MG63 (cell line): Measurements from ENCODE around the gene TCFL5. TPM values are rescaled to one million over a fixed set of nuclear protein-coding genes. Genes with fewer than 3 reads are reported as not detected.

Experiments
- DNase-seq: peaks from one replicate; pipeline ENCODE4 v3.0.0-alpha.2; 2020
- H3K27me3 ChIP-seq: fragments of 250-450 bp; sonication (Bioruptor Pico); 2 replicates; pipeline ENCODE4 v1.5.1; 2020; ENCODE audit warnings: mild to moderate bottlenecking, moderate library complexity
- H3K36me3 ChIP-seq: fragments of 250-450 bp; sonication (Bioruptor Pico); 2 replicates; pipeline ENCODE4 v1.5.1; 2020; ENCODE audit warnings: mild to moderate bottlenecking, moderate library complexity
- H3K4me3 ChIP-seq: fragments of 250-450 bp; sonication (Bioruptor Pico); 2 replicates; pipeline ENCODE4 v1.5.1; 2020; ENCODE audit warnings: mild to moderate bottlenecking, moderate library complexity
- H3K9me3 ChIP-seq: fragments of 250-450 bp; sonication (Bioruptor Pico); 2 replicates; pipeline ENCODE4 v1.5.1; 2020; ENCODE audit warnings: mild to moderate bottlenecking, moderate library complexity
- total RNA-seq: library from RNA; depleted of rRNA; stranded (reverse); fragments of >200 nt; shearing (Covaris generic); gene quantifications from 2 replicates; pipeline ENCODE4 v1.2.3, GENCODE V29; 2014; ENCODE audit warnings: low replicate concordance

Gene TCFL5
- total RNA-seq, 1 experiment from 2014 or later = 25.4 TPM

DNA sequence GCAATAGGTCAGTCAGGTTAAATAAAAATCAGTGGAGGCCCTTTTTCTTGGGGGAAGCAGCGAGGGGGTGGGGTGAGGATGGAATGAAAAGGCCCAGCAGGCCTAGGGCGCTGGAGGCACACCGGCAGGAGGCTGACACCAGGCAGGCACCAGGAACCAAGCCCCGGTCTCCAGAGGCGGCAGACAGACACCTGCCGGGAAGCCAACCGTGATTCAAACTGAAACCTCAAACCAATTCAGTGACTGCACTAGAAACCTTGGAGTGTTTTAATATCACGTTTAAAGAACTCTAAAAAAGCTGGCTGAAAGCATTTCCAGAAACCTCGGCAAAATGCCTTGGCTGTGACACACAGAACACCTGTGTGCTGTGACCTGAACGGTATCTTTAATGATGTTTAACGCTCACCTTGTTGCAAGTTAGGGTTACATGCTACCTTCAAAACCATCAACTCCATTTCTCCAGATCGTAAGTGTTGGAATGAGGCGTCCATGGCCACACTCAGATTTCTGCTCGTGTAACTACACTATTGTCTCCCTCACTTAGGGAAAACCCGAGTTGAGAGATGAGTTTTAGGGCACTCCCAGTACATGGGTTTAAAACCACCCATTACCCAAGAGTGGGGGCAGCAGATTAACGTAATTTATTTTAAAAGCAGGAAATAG, 37.5 kb upstream of the TCFL5 start:
- H3K36me3 ChIP-seq = peaks cover 90% of the 10 kb centered on the region
- DNase-seq = no peak

DNA sequence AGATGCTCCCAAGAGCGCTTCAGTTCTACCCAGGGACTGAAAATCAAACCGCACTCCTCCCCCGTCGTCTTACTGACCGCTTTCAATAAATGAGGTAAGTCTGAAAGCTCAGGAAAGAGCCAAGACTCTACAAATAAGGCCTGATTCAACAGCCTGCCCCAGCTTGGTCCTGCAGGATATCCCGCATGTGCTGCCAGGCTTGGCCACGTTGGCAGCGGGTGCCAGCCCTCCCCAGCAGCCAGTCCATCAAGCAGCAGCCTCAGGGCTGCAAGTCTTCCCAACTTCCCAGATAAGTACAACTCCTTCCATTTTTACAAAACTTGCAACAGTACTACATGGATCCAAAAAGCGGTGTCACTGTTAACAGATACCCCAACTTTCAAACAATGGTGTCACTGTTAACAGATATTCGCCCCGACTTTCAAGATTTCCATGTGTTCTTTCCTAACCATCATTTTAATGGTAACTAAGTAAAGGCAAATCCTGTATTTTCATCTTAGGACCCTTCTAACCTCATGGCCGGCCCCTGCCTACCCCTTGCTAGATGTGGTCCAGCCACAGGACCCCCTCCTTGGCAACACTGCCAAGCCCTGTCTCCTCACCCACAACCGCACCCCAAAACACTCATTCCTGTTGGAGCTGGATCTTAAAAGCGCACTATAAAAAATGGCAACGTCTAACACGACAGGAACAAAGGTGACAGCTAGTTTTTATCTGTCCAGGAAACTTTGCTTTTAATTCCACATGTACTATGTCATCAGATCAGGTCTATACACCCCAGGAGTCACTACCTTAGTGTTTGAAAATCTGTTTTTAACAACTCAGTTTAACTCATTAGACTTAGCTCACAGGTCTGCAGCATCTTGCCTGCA, 36.7 kb upstream of the TCFL5 start:
- Histone ChIP-seq H3K4me3 (no peak overlapping the region), H3K9me3 (no peaks in the 10 kb centered on the region), H3K36me3 (peaks cover 90% of the 10 kb centered on the region), H3K27me3 (no peaks in the 10 kb centered on the region)
- DNase-seq = no peak

More for the DNA sequence above, 37.5 kb upstream of the TCFL5 start:
- no peaks in the 10 kb centered on the region for H3K9me3 ChIP-seq
- H3K27me3 ChIP-seq = no peaks in the 10 kb centered on the region
- no peak overlapping the region for H3K4me3 ChIP-seq

DNA sequence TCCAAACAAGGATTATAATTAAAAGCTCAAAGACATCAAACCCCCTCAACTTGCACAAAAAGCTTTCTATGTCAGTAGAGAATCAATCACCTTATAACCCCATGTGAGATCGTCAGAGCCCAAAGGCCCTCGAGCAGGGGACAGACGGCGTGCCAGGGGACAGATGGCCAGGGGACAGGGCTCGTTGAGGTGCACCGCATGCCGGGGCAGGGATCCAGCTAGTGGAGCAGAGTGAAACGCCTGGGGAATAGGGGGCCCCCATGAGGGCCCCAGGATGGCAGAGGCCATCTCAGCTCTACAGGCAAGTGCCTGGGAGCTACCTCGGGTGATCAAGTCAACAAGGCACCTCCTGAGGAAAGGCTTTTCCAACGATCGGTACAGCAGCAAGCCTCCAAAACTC, 36.0 kb upstream of the TCFL5 start:
- Histone ChIP-seq H3K36me3 (peaks cover 90% of the 10 kb centered on the region), H3K4me3 (no peak overlapping the region), H3K27me3 (no peaks in the 10 kb centered on the region), H3K9me3 (no peaks in the 10 kb centered on the region)
- DNase-seq = no peak

DNA sequence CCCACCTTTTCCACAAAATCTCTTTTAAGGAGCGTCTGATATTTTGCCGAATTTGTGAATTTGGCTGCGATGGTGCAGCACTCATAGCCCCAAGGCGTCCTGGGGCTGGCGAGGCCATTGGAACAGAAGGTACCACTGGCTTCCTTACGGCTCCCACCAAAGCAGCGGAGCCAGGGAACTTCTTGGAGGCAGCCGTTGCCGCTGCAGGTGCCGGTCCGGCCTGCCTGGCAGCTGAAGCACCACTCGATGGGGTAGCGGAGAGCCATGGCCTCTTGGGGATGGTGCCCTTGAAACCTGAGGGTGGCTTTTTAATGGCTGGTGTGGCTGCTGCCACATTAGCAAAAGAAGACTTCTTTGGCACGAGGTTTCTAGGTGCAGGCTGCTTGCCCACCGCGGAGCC, 34.9 kb upstream of the TCFL5 start:
- DNase-seq = no peak
- H3K36me3 ChIP-seq = peaks cover 90% of the 10 kb centered on the region
- no peaks in the 10 kb centered on the region for H3K27me3 ChIP-seq
- no peak overlapping the region for H3K4me3 ChIP-seq
- no peaks in the 10 kb centered on the region for H3K9me3 ChIP-seq

DNA sequence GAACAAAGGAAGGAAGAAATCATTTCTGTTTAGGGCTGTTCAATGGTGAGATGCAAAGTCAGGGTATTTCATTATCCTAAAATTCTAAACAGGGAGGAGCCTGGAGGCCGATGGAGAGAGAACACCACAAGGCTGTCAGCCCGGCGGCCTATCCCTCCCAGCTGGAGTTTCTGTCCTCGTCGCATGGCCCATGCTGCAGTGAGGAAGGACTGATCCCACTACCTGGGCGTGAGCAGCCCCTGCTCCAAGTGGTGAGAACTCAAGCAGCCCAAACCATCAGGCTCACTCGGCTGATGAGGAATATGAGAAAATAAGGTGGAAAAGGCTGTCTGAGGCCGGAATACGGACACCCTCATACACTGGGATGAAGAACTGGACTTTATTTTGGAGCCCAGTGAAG, 33.9 kb upstream of the TCFL5 start:
- H3K4me3 ChIP-seq = no peak overlapping the region
- H3K36me3 ChIP-seq = peaks cover 90% of the 10 kb centered on the region
- no peak for DNase-seq
- H3K27me3 ChIP-seq = no peaks in the 10 kb centered on the region
- H3K9me3 ChIP-seq = no peaks in the 10 kb centered on the region

DNA sequence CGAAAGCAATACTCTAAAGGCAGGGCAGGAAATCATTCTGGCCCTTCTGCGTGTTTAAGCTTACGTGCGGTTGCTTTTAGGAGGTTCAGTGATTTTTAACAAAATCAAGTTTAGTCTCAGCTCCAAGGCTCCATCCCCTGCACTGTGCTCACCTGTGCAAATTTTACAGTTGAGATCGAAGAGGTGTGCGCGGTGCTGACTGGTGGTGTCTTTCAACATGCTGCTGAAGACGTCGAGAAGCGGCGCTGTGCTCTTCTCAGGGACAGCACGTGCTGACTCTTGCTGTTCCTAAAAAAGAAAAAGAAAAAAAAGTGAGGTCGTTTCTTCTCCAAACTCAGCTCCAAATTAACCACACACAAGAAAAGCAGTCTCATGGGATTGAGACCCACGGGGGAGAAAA, 32.6 kb upstream of the TCFL5 start:
- H3K36me3 ChIP-seq = peaks cover 92% of the 10 kb centered on the region
- no peak for DNase-seq
- H3K27me3 ChIP-seq = no peaks in the 10 kb centered on the region
- H3K4me3 ChIP-seq = no peak overlapping the region
- no peaks in the 10 kb centered on the region for H3K9me3 ChIP-seq

DNA sequence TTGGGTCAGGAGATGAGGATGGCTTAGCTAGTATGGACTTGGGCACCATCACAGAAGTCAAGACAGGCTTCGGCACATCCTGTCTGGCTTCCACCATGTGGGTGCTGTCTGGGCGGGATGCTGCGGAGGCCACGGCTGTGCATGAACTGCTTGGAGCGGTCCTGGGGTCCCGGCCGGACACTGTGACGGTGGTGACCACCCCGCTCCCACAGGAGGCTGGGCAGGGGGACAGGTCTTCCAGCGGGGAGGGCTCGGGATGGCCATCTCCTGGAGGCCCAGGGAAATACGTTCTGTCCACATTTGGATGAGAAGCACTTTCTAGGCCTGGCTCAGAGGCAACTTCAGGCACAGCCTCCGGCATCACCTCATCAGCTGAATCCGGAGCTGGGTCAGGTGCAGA, 32.1 kb upstream of the TCFL5 start:
- Histone ChIP-seq H3K4me3 (no peak overlapping the region), H3K36me3 (peaks cover 96% of the 10 kb centered on the region), H3K9me3 (no peaks in the 10 kb centered on the region), H3K27me3 (no peaks in the 10 kb centered on the region)
- DNase-seq = no peak

DNA sequence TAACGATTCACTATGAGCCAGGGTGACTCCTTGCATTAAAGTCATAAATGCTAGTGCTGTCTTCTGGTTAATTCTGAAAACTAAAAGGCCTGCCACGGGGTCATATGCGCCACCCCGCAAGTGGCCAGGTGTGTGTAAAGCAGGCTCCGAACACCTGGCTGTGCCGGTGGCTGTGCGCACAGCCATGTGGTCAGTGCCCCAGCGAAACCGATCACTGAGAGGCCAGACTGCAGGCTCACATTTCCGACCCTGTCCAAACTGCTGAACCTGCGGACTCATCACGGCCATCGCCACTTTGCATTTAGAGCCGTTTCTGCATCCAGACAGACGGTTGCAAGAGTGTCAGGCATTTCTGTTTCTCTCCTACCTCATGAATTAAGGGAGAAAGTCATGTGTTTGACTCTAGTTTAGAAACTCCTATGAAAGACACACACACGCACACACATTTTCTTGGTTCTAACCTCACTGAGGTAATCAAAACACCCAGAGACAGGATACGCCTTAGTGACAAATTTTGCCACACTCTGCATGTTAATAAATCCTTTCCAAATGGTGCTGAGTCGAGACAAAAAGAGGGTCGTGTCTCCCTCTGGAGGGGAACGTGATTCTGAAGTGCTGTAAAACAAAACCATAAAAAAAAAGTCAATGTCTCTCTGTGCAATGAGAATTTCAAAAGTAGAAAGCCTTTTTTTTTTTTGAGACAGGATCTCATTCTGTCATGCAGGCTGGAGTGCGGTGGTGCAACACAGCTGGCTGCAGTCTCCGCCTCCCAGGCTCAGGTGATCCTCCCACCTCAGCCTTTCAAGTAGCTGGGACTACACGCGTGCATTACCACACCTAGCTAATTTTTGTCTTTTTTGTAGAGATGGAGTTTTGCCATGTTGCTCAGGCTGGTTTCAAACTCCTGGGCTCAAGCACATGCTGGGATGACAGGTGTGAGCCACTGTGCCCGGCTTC, 31.0 kb upstream of the TCFL5 start:
- H3K4me3 ChIP-seq = no peak overlapping the region
- H3K9me3 ChIP-seq = no peaks in the 10 kb centered on the region
- DNase-seq = no peak
- peaks cover 100% of the 10 kb centered on the region for H3K36me3 ChIP-seq
- no peaks in the 10 kb centered on the region for H3K27me3 ChIP-seq

DNA sequence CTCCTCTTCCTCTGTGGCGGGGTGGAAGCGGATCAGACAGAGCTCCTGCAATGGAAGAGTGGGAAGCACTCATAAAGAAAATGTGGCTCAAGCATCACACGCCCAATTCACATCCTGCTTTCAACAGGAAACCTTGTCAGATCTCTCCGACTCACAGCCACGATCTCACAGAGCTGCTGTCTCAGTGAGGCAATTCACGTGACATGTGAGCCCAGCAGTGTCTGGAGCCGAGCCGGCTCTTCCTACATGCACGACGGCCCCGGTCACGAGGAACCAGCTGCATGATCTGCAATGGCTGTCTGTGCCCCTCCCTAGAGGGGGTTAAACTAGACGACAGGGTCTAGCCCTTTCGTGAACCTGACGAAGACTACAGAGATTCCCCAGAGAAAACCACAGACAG, 29.5 kb upstream of the TCFL5 start:
- Histone ChIP-seq H3K36me3 (peaks cover 100% of the 10 kb centered on the region), H3K9me3 (no peaks in the 10 kb centered on the region)
- no peak for DNase-seq

DNA sequence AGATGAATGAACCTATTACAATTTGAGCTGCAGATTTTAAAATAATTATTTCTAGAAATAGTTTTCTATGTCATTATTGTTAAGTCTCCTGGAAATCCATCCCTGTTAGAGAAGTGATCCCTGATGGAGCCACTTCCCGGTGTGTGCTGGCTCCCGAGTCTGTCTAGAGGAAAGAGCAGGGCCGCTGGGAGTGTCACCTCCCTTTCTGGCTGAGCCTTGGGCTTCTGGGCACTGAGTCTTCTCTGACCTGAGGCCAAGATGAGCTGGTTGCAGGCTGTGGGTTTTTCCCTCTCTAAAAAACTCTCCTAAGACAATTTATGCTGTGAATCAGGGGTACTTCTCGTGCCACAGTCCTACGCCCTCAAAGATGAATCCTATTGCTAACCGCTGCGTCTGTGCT, 28.8 kb upstream of the TCFL5 start:
- Histone ChIP-seq H3K27me3 (no peaks in the 10 kb centered on the region), H3K36me3 (peaks cover 100% of the 10 kb centered on the region), H3K4me3 (no peak overlapping the region), H3K9me3 (no peaks in the 10 kb centered on the region)
- no peak for DNase-seq

More for the DNA sequence above, 29.5 kb upstream of the TCFL5 start:
- no peak overlapping the region for H3K4me3 ChIP-seq
- H3K27me3 ChIP-seq = no peaks in the 10 kb centered on the region

DNA sequence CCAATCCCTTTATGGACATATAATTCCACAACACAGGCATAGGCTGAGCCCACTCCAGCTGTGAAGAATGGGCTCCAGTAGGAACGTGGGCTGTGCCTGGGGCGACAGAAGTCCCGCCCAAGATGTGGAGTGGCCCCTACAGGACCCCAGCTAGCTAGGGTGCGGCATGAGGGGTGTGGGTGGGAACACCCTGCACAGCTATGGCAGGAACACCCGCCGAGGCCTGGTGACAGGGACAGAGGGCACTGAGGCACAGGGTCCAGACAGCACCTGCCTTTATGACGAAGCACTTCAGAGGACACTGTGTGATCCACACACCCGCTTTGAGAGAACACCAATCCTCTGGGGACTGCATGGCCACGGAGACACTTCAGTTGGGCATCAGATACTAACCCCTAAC, 28.2 kb upstream of the TCFL5 start:
- Histone ChIP-seq H3K4me3 (no peak overlapping the region), H3K27me3 (no peaks in the 10 kb centered on the region), H3K9me3 (no peaks in the 10 kb centered on the region), H3K36me3 (peaks cover 95% of the 10 kb centered on the region)
- DNase-seq = no peak

DNA sequence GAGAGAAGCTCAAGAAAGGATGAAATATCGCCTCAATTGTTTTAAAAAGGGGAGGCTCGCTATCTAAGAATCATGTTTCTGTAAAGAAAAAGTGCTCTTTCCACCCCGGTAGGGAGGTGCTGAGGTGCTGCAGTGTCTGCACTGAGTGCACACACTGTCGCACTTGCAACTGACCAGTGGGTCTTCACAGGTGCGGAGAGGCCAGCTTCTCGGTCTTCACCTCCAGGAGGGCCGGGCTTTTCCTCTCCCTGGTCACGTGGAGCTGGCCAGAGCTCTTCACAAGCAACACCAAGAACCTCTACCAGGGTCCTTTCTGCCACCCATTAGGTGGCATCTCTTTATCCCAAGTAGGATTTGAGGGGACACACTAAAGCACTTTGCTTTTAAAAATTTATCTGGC, 27.8 kb upstream of the TCFL5 start:
- Histone ChIP-seq H3K9me3 (no peaks in the 10 kb centered on the region), H3K27me3 (no peaks in the 10 kb centered on the region), H3K4me3 (no peak overlapping the region), H3K36me3 (peaks cover 90% of the 10 kb centered on the region)
- no peak for DNase-seq

DNA sequence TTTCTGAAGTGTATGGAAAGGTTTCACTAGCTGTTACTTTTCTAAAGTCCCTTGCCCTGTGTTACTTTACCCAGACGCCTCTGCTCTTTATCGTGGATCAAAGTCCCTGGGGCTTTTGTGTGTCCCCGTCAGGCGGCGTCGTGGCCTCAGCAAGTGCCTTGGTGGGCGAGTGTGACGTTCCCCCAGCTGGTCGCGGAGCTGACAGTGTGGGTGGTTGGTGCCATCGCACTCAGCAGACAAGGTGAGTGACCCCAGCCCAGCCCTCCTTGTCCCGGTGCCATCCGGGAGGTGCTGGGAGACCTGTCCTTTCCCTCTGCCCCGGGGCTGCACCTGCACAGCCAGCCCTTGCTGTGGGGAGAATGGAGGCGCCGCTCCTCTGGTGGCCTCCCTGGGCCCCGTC, 27.3 kb upstream of the TCFL5 start:
- no peak overlapping the region for H3K4me3 ChIP-seq
- H3K27me3 ChIP-seq = no peaks in the 10 kb centered on the region
- no peaks in the 10 kb centered on the region for H3K9me3 ChIP-seq
- DNase-seq = no peak
- H3K36me3 ChIP-seq = peaks cover 85% of the 10 kb centered on the region

DNA sequence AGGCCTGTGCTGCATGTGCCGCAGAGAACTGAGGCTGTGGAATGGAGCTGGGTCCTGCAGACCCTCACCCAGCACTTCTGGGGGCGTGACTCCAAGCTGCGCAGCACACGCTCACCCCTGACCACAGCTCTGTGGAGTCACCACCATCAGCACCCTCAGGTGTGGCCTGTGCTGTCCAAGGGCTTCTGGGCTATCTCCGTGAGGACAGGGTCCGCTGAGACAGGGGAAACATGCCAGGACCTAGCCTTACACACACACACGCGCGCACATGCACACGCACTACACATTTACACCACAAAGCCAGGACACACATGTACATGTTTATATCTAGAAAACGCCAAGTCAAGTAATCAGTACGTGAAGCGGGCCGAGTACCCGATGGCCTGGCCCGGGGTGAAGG, 26.8 kb upstream of the TCFL5 start:
- DNase-seq = no peak
- Histone ChIP-seq H3K27me3 (no peaks in the 10 kb centered on the region), H3K4me3 (no peak overlapping the region), H3K9me3 (no peaks in the 10 kb centered on the region), H3K36me3 (peaks cover 80% of the 10 kb centered on the region)

DNA sequence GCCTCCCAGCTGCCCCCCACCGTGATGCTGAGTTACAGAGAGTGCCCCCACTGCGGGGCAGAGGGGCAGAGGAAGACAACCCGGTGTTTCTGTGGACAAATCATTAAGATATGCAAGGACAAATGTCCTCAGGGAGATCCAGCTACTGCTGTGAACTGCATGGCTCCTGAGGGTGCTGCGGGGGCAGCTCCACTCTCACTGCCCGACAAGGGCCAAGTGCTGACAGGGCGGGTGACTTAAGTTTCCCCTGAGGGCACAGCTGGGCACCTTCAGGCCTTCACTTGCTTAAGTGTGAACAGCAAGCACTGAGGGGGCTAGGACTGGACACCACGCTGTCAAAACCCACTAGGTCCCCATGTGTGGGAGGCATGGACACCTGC, 26.2 kb upstream of the TCFL5 start:
- Histone ChIP-seq H3K9me3 (no peaks in the 10 kb centered on the region), H3K4me3 (no peak overlapping the region), H3K27me3 (no peaks in the 10 kb centered on the region), H3K36me3 (peaks cover 75% of the 10 kb centered on the region)
- DNase-seq = no peak

DNA sequence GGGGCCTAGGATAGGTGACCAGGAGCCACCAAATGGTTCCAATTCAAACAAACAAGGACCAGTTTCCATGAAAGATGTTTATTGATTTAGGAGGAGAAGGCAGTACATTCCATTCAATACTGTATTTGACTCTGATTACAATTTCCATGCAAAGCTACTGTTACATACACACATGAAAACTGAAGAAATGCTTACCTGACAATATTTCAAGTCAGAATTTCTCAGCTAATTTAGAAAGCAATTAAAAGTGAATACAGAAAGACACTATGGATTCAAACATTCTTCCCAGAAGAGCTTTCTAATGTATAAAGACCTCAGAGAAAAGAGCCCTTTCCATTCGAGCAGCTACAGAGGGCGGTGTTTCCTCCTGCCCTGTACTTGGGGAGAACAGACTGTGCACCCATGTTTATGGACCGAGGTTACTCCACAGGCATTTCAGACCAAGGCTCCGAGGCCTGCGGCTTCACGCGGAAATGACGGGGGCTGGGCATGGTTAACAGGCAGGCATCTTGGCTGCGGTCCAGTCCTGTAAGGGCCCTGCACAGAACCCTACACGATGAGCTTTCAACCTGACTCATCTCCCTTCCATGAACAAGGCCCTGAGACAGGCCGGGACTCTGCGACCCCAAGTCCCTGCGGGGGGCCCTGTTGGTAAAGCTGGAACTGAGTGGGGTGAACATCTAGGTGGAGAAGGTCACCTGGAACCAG, 25.7 kb upstream of the TCFL5 start:
- H3K36me3 ChIP-seq = peaks cover 69% of the 10 kb centered on the region
- no peak for DNase-seq
- no peaks in the 10 kb centered on the region for H3K27me3 ChIP-seq
- H3K4me3 ChIP-seq = no peak overlapping the region
- no peaks in the 10 kb centered on the region for H3K9me3 ChIP-seq

DNA sequence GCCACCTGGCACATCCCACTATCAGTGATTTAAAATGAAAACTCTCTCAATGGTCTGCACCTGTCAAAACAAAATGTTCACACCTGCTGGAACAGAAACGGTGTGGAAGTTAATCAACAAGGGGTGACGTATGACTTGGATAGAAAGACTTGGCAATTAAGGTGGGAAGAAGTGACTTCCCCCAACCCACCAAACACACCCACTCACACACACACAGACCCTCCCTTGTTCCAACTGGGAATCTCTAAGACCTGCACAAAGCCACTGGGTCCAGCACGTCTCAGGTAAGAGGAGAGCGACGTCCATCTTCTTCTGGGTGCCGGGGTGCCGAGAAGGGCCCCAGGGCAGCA, 25.1 kb upstream of the TCFL5 start:
- DNase-seq = no peak
- peaks cover 63% of the 10 kb centered on the region for H3K36me3 ChIP-seq
- H3K27me3 ChIP-seq = no peaks in the 10 kb centered on the region
- H3K4me3 ChIP-seq = no peak overlapping the region
- H3K9me3 ChIP-seq = no peaks in the 10 kb centered on the region
